NCI-H1417 (cell line): ENCODE measurements around the gene GMPPB.

Experiments
- DNase-seq, 3 experiments: peaks; one replicate each; lab custom pipeline; 2025; lab: John Stamatoyannopoulos, UW

The GMPPB gene

GRCh38 chr3:49729966-49730609 is 6.3 kb upstream of the GMPPB start:
- DNase-seq, result no peak

- DNase-seq, result no peak
Measured at GRCh38 chr3:49727924-49728361, 4.2 kb upstream of the GMPPB start.

GRCh38 chr3:49727154-49727923 is 3.6 kb upstream of the GMPPB start:
- DNase-seq, result no peak

- no peak for DNase-seq
Measured at GRCh38 chr3:49725906-49726681, 2.3 kb upstream of the GMPPB start.

- DNase-seq, result no peak
Measured at GRCh38 chr3:49724586-49724985, 835 bp upstream of the GMPPB start.

- peak; percentile 3 to 65 (median 50) for DNase-seq
Measured at GRCh38 chr3:49723296-49723627, 489 bp downstream of the GMPPB start.

GRCh38 chr3:49722896-49723295 is 855 bp downstream of the GMPPB start:
- no peak for DNase-seq

GRCh38 chr3:49721896-49722781 is 1.6 kb downstream of the GMPPB start:
- no peak for DNase-seq

GRCh38 chr3:49721596-49721895 is 2.2 kb downstream of the GMPPB start:
- DNase-seq, result no peak

GRCh38 chr3:49720855-49721595 is 2.7 kb downstream of the GMPPB start:
- no peak for DNase-seq

- DNase-seq, result peak in 2 of 3 experiments; percentile 4 to 83
Measured at GRCh38 chr3:49719214-49719884, 4.4 kb downstream of the GMPPB start, which contains the start of gene AMIGO3. Gene AMIGO3 (minus strand): TSS chr3:49719684. CDS start chr3:49719465, 219 bp downstream.

- DNase-seq, result no peak
Measured at GRCh38 chr3:49718858-49719213, 4.9 kb downstream of the GMPPB start.

- DNase-seq, result peak in 1 of 3 experiments; percentile 20
Measured at GRCh38 chr3:49717959-49718857, 5.5 kb downstream of the GMPPB start.

- no peak for DNase-seq
Measured at GRCh38 chr3:49717211-49717958, 6.4 kb downstream of the GMPPB start.

GRCh38 chr3:49716691-49717210 is 7.0 kb downstream of the GMPPB start:
- DNase-seq, result no peak

- DNase-seq, result no peak
Measured at GRCh38 chr3:49716169-49716568, 7.6 kb downstream of the GMPPB start.

GRCh38 chr3:49715611-49716121 is 8.1 kb downstream of the GMPPB start:
- no peak for DNase-seq
